ENCODE data around the gene GAL.

Gene GAL

DNA sequence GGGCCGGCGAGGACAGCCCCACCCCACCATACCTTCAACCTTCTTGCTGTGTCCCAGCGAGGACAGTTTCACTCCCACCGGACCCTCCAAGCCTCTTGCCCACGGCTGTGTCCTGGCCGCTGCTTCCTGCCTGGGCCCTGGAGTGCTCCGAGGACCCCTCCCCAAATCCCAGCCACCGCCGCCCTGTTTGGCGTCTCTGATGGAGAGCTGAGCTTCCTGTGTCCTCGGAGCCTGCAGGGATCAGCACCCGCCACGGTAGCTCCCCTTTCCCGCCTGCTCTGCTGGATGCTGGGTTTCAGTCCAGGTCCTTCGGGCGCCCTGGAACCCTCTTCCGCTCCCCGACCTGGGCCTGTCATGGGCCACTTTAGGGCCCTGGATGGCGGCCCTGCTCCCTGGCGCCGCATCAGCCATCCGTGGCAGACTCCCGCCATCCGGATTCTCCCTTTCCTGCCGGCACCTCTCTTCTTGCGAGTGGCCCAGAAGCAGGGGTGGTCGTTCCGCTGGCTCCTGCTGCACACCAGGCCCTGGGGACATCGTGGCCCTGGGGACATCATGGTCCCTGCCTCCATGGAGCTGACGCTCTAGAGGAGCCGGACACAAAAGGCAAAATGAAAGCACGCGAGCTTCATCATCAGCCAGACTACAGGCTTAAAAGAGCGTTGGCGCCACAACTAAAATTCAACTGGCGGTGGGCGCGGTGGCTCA lies 34.3 kb upstream of the GAL start:
- TF ChIP-seq, protein P1, sequence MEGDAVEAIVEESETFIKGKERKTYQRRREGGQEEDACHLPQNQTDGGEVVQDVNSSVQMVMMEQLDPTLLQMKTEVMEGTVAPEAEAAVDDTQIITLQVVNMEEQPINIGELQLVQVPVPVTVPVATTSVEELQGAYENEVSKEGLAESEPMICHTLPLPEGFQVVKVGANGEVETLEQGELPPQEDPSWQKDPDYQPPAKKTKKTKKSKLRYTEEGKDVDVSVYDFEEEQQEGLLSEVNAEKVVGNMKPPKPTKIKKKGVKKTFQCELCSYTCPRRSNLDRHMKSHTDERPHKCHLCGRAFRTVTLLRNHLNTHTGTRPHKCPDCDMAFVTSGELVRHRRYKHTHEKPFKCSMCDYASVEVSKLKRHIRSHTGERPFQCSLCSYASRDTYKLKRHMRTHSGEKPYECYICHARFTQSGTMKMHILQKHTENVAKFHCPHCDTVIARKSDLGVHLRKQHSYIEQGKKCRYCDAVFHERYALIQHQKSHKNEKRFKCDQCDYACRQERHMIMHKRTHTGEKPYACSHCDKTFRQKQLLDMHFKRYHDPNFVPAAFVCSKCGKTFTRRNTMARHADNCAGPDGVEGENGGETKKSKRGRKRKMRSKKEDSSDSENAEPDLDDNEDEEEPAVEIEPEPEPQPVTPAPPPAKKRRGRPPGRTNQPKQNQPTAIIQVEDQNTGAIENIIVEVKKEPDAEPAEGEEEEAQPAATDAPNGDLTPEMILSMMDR (IDR thresholded peaks at IDR 0.05; ENCODE audit: insufficient read depth, low read depth, low read length, missing control alignments) = no peak
- H3K4me3 ChIP-seq (ENCODE audit: low read depth, low read length) = no peak overlapping the region
- DNase-seq (ENCODE audit: low read depth) = no peak

GRCh38 chr11:68650801-68651200 lies 33.5 kb upstream of the GAL start:
- no peak for DNase-seq (ENCODE audit: low read depth)
- H3K4me3 ChIP-seq (ENCODE audit: low read depth, low read length) = no peak overlapping the region
- TF ChIP-seq, protein P1 (IDR thresholded peaks at IDR 0.05; ENCODE audit: insufficient read depth, low read depth, low read length, missing control alignments) = no peak

GRCh38 chr11:68651208-68651984 lies 32.9 kb upstream of the GAL start:
- no peak for DNase-seq (ENCODE audit: low read depth)
- H3K4me3 ChIP-seq (ENCODE audit: low read depth, low read length) = no peak overlapping the region
- TF ChIP-seq, protein P1 (IDR thresholded peaks at IDR 0.05; ENCODE audit: insufficient read depth, low read depth, low read length, missing control alignments) = no peak

DNA sequence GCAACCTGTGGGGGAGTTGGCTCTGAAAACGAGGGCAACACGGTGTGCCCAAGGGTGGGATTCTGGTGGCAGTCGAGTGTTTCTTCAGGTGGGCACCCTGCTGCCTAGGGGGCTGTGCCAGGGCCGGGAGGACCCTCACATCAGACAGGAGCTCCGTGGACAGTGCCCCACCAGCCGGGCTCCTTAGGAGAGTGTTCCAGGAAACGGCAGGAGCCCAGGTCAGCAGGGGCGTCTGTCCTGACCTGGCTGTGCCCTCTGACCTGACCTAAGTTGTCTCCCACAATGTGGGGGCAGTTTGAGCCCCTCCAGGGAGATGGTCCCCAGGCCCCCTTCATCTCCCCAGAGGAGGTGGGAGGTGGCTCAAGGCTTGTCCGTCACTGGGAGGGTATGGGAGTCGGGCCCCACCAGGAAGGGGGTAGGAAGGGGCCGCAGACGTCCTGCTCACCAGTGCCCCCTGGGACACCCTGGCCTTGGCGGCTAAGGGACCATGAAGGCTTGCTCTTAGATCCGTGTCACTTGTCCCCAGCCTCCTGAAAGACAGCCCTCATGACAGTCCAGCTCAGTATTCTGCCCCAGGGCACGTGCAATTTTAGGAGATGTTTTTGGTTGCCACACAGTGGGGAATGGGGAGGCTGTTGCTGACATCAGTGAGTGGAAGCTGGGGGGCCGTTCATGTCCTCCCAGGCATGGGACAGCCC lies 32.2 kb upstream of the GAL start:
- TF ChIP-seq, protein P1 (IDR thresholded peaks at IDR 0.05; ENCODE audit: insufficient read depth, low read depth, low read length, missing control alignments) = no peak
- H3K4me3 ChIP-seq (ENCODE audit: low read depth, low read length) = no peak overlapping the region
- DNase-seq (ENCODE audit: low read depth) = no peak

- H3K4me3 ChIP-seq (ENCODE audit: low read depth, low read length) = no peak overlapping the region
- TF ChIP-seq, protein P1 (IDR thresholded peaks at IDR 0.05; ENCODE audit: insufficient read depth, low read depth, low read length, missing control alignments) = no peak
- DNase-seq (ENCODE audit: low read depth) = no peak
Observed at GRCh38 chr11:68652683-68653156, 31.6 kb upstream of the GAL start.

- TF ChIP-seq, protein P1 (IDR thresholded peaks at IDR 0.05; ENCODE audit: insufficient read depth, low read depth, low read length, missing control alignments) = no peak
- no peak overlapping the region for H3K4me3 ChIP-seq (ENCODE audit: low read depth, low read length)
- DNase-seq (ENCODE audit: low read depth) = no peak
Observed at GRCh38 chr11:68653486-68654430, 30.6 kb upstream of the GAL start.

Data from GM12865 (cell line).